SKM-1 (cell line): ENCODE results near the gene PTPN20.

ENCODE experiments used
- DNase-seq: peaks from one replicate; lab custom pipeline; 2025; ENCODE audit not compliant: unreplicated experiment; lab: John Stamatoyannopoulos, UW

The PTPN20 gene

DNA sequence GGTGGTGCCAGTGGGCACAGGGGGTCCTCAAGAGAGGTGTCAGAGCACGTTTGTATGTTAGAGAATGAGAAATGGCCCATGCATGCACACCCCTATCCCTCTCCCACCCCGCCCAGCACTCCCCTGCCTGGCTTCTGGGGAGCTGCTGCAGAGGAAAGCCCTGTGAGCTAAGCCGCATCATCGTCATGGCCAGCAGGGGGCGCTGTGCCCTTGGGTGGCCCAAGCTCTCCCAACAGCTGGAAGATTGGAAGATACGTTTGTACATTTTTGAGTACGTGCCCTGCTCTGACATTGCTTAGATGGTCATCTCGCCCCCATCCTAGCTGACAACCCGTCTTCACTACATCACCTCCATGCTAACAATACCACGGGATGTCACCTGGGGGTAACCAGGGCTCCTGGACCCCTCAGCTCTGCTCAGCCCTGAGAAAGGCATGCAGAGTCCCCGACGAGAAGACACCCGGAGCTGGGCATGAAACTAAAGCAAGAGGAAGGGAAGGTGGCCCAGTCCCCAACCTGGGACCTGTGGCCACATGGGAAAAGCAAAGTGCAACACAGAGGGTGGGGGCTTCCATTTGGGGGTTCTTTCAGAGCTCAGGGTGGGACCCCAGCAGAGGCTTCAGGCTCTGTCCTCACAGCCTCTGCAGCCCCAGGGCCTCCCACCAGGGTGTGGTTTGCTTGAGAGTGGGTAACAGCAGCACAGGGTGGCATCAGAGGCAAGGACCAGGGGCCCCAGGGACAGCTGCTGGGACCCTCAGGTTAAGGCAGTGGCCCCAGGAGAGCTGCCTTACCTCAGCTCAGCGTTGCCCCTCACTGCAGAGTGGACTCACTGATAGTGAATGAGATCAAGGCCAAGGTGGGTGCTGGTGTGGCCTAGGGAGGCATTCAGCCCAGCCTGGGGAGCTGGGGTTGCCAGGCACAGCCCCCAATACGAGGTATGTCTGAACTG, 136.6 kb downstream of the PTPN20 start:
- peak; percentile 68 for DNase-seq

DNA sequence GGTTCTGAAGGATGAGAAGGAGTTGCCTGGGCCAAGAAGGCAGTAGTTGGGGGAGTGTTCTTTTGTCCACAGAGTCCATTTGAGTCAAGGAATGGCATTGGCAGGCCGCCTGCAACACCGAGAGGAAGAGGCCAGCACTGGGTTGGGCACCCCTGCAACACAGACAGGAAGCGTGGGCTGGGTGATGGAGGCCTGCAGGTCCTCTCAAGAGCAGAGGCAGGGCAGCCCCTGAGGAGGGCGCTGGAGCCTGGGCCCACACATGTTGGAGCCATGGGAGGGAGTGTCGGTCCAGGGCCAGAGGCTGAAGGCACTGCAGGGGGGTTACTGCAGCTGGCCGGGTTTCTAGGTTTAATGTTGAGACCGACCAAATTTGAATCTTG, 137.3 kb downstream of the PTPN20 start:
- no peak for DNase-seq

DNA sequence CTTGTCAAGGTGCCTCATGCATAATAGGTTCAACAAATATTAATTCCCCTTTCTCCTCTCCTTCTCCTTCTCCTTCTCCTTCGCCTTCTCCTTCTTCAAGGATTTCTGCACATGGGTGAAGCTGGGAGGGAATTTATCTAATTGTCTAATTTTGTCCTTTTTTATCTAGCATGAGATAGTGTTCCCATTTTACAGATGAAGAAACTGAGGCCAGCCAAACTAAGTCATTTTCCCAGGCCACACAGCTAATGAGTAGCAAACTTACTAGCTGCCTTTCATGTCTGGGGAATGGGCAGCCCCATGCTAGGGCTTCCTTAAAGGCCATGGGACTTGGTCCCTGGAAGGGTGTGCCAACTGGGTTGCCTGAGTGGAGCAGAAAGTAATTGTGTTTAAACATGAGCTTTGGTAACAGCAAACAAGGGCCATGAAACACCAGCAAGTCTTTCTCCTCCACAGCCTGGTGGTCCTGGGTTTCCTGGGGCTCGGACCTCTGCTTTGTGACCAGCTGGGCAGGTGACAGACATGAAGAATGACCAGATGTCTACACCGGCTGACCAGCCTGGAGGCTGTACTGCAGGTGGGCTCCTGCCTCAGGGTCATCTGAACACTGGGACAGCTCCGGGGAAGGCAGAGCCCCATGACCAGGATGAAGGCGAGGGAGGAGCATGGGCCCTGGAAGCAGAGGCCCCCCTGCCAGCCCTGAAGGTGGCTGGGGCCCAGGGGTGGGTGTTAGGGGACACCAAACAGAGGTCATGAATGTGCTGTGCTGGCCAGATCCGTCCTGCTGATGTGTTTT, 138.0 kb downstream of the PTPN20 start:
- DNase-seq = no peak

DNA sequence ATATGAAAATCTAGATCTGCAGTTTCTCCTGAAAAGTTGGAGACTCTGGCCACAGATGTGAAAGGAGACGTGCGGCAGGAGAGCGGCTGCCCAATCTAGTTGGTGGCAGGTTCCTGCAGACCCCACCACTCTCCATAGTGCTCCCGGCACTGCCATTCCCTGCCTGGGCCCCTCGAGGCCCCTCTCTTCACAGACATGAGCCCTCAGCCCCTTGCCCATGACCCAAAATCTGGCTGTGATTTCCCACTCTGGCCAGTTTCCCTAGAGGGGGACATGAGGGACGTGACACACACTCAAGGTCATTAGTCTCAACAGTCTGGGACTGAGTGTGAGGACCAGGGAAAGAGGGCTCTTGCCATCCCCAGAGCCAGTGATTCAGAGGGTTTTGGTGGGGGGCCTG, 138.7 kb downstream of the PTPN20 start:
- DNase-seq = no peak

DNA sequence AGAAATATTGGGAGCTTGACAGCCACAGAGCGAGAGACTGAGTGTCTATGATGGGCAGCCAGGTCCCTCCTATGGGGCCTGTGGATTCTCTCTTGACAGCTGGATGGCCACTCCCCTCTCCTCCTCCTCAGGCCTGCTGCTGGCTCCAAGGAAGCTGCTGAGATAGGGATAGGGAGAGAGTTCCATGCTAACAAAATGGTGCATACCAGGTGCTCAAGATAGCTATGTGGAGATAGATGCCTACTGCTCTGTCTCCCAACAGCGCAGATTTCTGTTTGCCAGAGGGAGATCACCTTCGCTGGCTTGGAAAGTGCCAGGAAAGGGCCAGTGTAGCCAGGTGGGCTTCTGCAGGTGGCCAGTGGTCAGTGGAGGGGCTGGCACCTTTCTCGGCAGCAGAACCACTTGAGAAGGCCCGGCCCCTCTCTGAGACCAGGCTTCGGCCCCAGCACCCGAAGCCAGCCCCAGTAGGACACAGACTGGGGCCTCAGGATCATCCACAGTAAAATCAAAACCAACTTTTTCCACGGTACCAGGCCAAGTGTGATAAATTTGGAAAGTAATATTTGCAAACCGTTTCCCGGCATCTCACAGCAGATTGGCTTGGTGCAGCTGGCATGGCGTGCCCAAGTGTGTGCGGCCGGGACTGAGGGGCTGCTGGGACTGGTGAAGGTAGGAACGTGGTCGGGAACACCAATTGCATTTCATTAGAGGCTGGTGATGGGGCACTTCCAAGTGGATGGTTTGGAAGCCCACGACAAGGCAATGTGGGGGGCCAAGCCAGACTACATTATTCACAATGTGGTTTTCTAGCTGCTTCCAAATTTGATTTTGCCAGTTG, 139.6 kb downstream of the PTPN20 start:
- no peak for DNase-seq

DNA sequence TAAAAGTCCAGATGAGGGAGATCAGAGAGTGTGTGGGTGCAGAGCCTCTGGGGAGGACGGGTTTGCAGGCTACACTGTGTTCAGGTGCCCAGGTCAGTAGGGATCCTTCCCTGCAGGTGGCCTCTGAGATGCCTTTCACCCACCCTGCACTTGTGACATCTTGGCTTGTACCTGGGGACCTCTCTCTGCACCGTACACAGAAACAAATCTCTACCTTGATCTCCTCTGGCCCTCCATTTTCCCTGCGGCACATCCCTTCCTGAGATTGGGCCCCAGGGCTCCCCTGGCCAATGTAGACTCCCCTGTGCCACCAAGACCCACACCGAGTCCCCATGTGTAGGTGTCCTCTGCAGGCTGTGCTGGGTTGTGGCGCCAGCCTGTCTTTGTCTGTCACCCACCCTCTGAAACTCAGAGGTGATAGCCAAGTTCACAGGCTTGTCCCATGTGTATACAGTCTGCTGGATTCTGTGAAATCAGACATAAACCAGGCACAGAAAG, 140.6 kb downstream of the PTPN20 start:
- no peak for DNase-seq
